ENCODE results near the gene ALX1.

The ALX1 gene

GRCh38 chr12:85273381-85274314 lies 6.4 kb upstream of the ALX1 start:
- Histone ChIP-seq H3K27ac (no peak overlapping the region), H3K9ac (ENCODE audit: insufficient read length) (no peak overlapping the region), H3K9me3 (ENCODE audit: low read depth, low read length) (no peaks in the 10 kb centered on the region), H3K36me3 (ENCODE audit: insufficient read depth, low read length) (no peaks in the 10 kb centered on the region), H3K4me3 (no peak overlapping the region)
- TF ChIP-seq POLR2AphosphoS5 (IDR thresholded peaks at IDR 0.05; ENCODE audit: borderline replicate concordance, low read depth, low read length) (no peak), EZH2 (IDR thresholded peaks at IDR 0.05) (no peak), FOXP2 (optimal IDR thresholded peaks at IDR 0.05; ENCODE audit: control extremely low read depth, extremely low read length, insufficient read depth) (no peak)
- DNase-seq (ENCODE audit: low read depth, low spot score) = no peak

GRCh38 chr12:85274315-85274651 lies 5.7 kb upstream of the ALX1 start:
- no peak for DNase-seq (ENCODE audit: low read depth, low spot score)
- no peak overlapping the region for H3K4me3 ChIP-seq
- H3K36me3 ChIP-seq (ENCODE audit: insufficient read depth, low read length) = no peaks in the 10 kb centered on the region
- no peak overlapping the region for H3K27ac ChIP-seq
- TF ChIP-seq FOXP2 (optimal IDR thresholded peaks at IDR 0.05; ENCODE audit: control extremely low read depth, extremely low read length, insufficient read depth) (no peak), EZH2 (IDR thresholded peaks at IDR 0.05) (no peak), POLR2AphosphoS5 (IDR thresholded peaks at IDR 0.05; ENCODE audit: borderline replicate concordance, low read depth, low read length) (no peak)
- no peaks in the 10 kb centered on the region for H3K9me3 ChIP-seq (ENCODE audit: low read depth, low read length)
- no peak overlapping the region for H3K9ac ChIP-seq (ENCODE audit: insufficient read length)

GRCh38 chr12:85275374-85275773 lies 4.6 kb upstream of the ALX1 start:
- peak; percentile 59 for DNase-seq (ENCODE audit: low read depth, low spot score)
- H3K36me3 ChIP-seq (ENCODE audit: insufficient read depth, low read length) = no peaks in the 10 kb centered on the region
- H3K9ac ChIP-seq (ENCODE audit: insufficient read length) = no peak overlapping the region
- H3K9me3 ChIP-seq (ENCODE audit: low read depth, low read length) = no peaks in the 10 kb centered on the region
- H3K4me3 ChIP-seq = peak overlapping the region; percentile 39
- H3K27ac ChIP-seq = peak overlapping the region; percentile 52
- no peak for TF ChIP-seq EZH2 (IDR thresholded peaks at IDR 0.05)
- no peak for TF ChIP-seq POLR2AphosphoS5 (IDR thresholded peaks at IDR 0.05; ENCODE audit: borderline replicate concordance, low read depth, low read length)
- TF ChIP-seq FOXP2 (optimal IDR thresholded peaks at IDR 0.05; ENCODE audit: control extremely low read depth, extremely low read length, insufficient read depth) = no peak

- Histone ChIP-seq H3K36me3 (ENCODE audit: insufficient read depth, low read length) (no peaks in the 10 kb centered on the region), H3K4me3 (no peak overlapping the region), H3K9ac (ENCODE audit: insufficient read length) (no peak overlapping the region), H3K9me3 (ENCODE audit: low read depth, low read length) (no peaks in the 10 kb centered on the region), H3K27ac (no peak overlapping the region)
- DNase-seq (ENCODE audit: low read depth, low spot score) = no peak
- no peak for TF ChIP-seq POLR2AphosphoS5 (IDR thresholded peaks at IDR 0.05; ENCODE audit: borderline replicate concordance, low read depth, low read length)
- TF ChIP-seq EZH2 (IDR thresholded peaks at IDR 0.05) = no peak
These were observed 2.8 kb upstream of the ALX1 start for GRCh38 chr12:85277191-85277590.

- H3K4me3 ChIP-seq = no peak overlapping the region
- no peak overlapping the region for H3K27ac ChIP-seq
- no peak for DNase-seq (ENCODE audit: low read depth, low spot score)
- TF ChIP-seq EZH2 (IDR thresholded peaks at IDR 0.05) (no peak), FOXP2 (optimal IDR thresholded peaks at IDR 0.05; ENCODE audit: control extremely low read depth, extremely low read length, insufficient read depth) (no peak), POLR2AphosphoS5 (IDR thresholded peaks at IDR 0.05; ENCODE audit: borderline replicate concordance, low read depth, low read length) (no peak)
- no peaks in the 10 kb centered on the region for H3K36me3 ChIP-seq (ENCODE audit: insufficient read depth, low read length)
- no peaks in the 10 kb centered on the region for H3K9me3 ChIP-seq (ENCODE audit: low read depth, low read length)
- no peak overlapping the region for H3K9ac ChIP-seq (ENCODE audit: insufficient read length)
These were observed 2.0 kb upstream of the ALX1 start for GRCh38 chr12:85277900-85278597.

GRCh38 chr12:85278598-85279448 lies 1.2 kb upstream of the ALX1 start:
- H3K9me3 ChIP-seq (ENCODE audit: low read depth, low read length) = no peaks in the 10 kb centered on the region
- no peak overlapping the region for H3K4me3 ChIP-seq
- no peaks in the 10 kb centered on the region for H3K36me3 ChIP-seq (ENCODE audit: insufficient read depth, low read length)
- H3K9ac ChIP-seq (ENCODE audit: insufficient read length) = no peak overlapping the region
- no peak overlapping the region for H3K27ac ChIP-seq
- DNase-seq (ENCODE audit: low read depth, low spot score) = no peak
- TF ChIP-seq EZH2 (IDR thresholded peaks at IDR 0.05) (no peak), FOXP2 (optimal IDR thresholded peaks at IDR 0.05; ENCODE audit: control extremely low read depth, extremely low read length, insufficient read depth) (no peak), POLR2AphosphoS5 (IDR thresholded peaks at IDR 0.05; ENCODE audit: borderline replicate concordance, low read depth, low read length) (no peak)

- no peak overlapping the region; the same call in 1 of the 2 replicates for H3K27ac ChIP-seq
- TF ChIP-seq EZH2 (IDR thresholded peaks at IDR 0.05) (no peak), POLR2AphosphoS5 (IDR thresholded peaks at IDR 0.05; ENCODE audit: borderline replicate concordance, low read depth, low read length) (no peak), FOXP2 (optimal IDR thresholded peaks at IDR 0.05; ENCODE audit: control extremely low read depth, extremely low read length, insufficient read depth) (no peak)
- peak overlapping the region; percentile 95 for H3K4me3 ChIP-seq
- peak overlapping the region; percentile 92 for H3K9ac ChIP-seq (ENCODE audit: insufficient read length)
- no peaks in the 10 kb centered on the region for H3K9me3 ChIP-seq (ENCODE audit: low read depth, low read length)
- no peak for DNase-seq (ENCODE audit: low read depth, low spot score)
- H3K36me3 ChIP-seq (ENCODE audit: insufficient read depth, low read length) = no peaks in the 10 kb centered on the region
These were observed 413 bp upstream of the ALX1 start for GRCh38 chr12:85279449-85280164.
